ENCODE results near the gene ACSF2. TPM values are rescaled to one million over a fixed set of nuclear protein-coding genes. Genes with fewer than 3 reads are reported as not detected.

Gene ACSF2
- total and polyA plus RNA-seq, 2 donors (not counting 3 experiments of a cell fraction or from before 2014, with no cell fraction given), result 33.2 to 37.2 TPM

DNA sequence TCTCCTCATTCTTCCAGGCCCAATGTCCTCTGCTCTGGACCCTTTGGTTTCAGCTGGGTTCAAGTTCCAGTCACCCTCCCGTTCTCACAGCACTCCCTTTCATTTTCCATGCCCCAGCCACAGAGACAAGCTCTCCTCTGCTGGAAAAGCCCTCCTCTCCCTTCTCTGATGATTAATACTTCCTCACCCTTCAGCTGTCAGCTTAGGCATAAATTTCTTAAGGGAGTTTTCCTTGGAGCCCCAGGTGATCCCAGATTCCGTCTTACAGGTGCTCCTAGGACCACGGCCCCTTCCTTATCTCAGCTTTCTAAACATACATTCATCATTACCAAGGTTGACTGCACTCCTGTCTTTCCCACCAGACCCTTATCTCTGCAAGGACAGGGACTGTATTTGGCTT lies 32.3 kb downstream of the ACSF2 start:
- Histone ChIP-seq H3K4me1 (ENCODE audit: control insufficient read depth, extremely low read depth, insufficient read depth, low read length) (no peaks in the 10 kb centered on the region), H3K79me2 (ENCODE audit: control insufficient read depth, insufficient read depth, low read length) (no peaks in the 10 kb centered on the region), H3K27ac (ENCODE audit: insufficient read depth, low read depth, low read length) (no peak overlapping the region), H4K20me1 (replicated peaks; ENCODE audit: control insufficient read depth, extremely low read depth, insufficient read depth, low read length) (no peaks in the 10 kb centered on the region), H3K9me3 (replicated peaks; ENCODE audit: control insufficient read depth, insufficient read depth, low read length) (no peaks in the 10 kb centered on the region), H3K4me2 (ENCODE audit: insufficient read depth, low read length) (no peak overlapping the region), H3K36me3 (ENCODE audit: control insufficient read depth in 2 of 2, extremely low read depth in 1 of 2, insufficient read depth in 2 of 2, low read length in 2 of 2) (no peaks in the 10 kb centered on the region), H3K9me1 (replicated peaks; ENCODE audit: control insufficient read depth, extremely low read depth, insufficient read depth, low read length) (no peaks in the 10 kb centered on the region), H3K9ac (replicated peaks; ENCODE audit: extremely low read depth, insufficient read depth, low read length) (no peak overlapping the region), H3K27me3 (ENCODE audit: control insufficient read depth in 2 of 2, insufficient read depth in 2 of 2, low read length in 2 of 2) (no peaks in the 10 kb centered on the region), H2AFZ (ENCODE audit: low read depth, low read length) (no peak overlapping the region), H3K4me3 (replicated peaks in 1 of 3; ENCODE audit: insufficient read depth in 1 of 3, low read depth in 1 of 3, low read length in 3 of 3) (no peak overlapping the region)
- no TSS peak for BruUV-seq (replicated peaks)
- DNase-seq (ENCODE audit: low read depth, low spot score) (no peak), FAIRE-seq (no peak)
- dilution Hi-C loops (cut with MboI; ENCODE audit: extremely low pct_ligation_motif_present, low sequenced_read_pairs), result no loop called here
- intact Hi-C loops (cut with micrococcal nuclease), result no loop called here
- TF ChIP-seq MYC (IDR thresholded peaks at IDR 0.05; ENCODE audit: low read depth, low read length) (no peak), POLR2AphosphoS5 (IDR thresholded peaks at IDR 0.05; ENCODE audit: insufficient read depth, low read depth, low read length) (no peak), JUN (IDR thresholded peaks at IDR 0.05; ENCODE audit: borderline replicate concordance, insufficient read depth, insufficient read length, low read depth) (no peak), EZH2 (IDR thresholded peaks at IDR 0.05; ENCODE audit: borderline replicate concordance, low read depth, low read length, severe bottlenecking) (no peak), GATA2 (IDR thresholded peaks at IDR 0.05; ENCODE audit: insufficient read depth, insufficient read length, low read depth, low read length) (no peak), CTCF (IDR thresholded peaks at IDR 0.05; ENCODE audit: extremely low read depth in 1 of 2, insufficient read depth in 1 of 2, low read depth in 1 of 2, low read length in 2 of 2) (no peak), POLR2A (IDR thresholded peaks at IDR 0.05; ENCODE audit: low read depth, low read length) (no peak), FOS (IDR thresholded peaks at IDR 0.05; ENCODE audit: borderline replicate concordance, insufficient read depth, low read length) (no peak)
- TF ChIP-seq, protein P1, sequence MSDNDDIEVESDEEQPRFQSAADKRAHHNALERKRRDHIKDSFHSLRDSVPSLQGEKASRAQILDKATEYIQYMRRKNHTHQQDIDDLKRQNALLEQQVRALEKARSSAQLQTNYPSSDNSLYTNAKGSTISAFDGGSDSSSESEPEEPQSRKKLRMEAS (IDR thresholded peaks at IDR 0.05; ENCODE audit: insufficient read depth, insufficient read length), result no peak
- ChIA-PET POLR2A (no interaction called here), CTCF (interaction anchor here (1.1 to 1.6 kb wide), 3 partner anchors 11 to 61 kb away, joined by 3 read pairs; partner anchors contain the start of gene LRRC59)

Data from endothelial cell of umbilical vein (primary cell).